HL-60 (cell line): Measurements from ENCODE around the gene TBC1D9.
A peak's percentile ranks its signal among the peaks of the same experiment; 100 is the strongest.

ENCODE experiments used
- DNase-seq, 2 experiments: peaks; one replicate each; pipeline ENCODE4 v3.0.0-alpha.2; 2010 to 2020; ENCODE audit warnings: low read depth in 1 of 2, low spot score in 1 of 2
- H3K27ac ChIP-seq: fragments of 250-450 bp; sonication (Bioruptor Pico); replicated peaks from 2 replicates; pipeline ENCODE4 v1.5.1; 2020; ENCODE audit warnings: mild to moderate bottlenecking, moderate library complexity
- H3K27me3 ChIP-seq: fragments of 250-450 bp; sonication (Bioruptor Pico); 2 replicates; pipeline ENCODE4 v1.5.1; 2021; ENCODE audit warnings: mild to moderate bottlenecking, moderate library complexity; ENCODE audit not compliant: insufficient read depth, poor library complexity, severe bottlenecking
- H3K4me3 ChIP-seq: replicated peaks from 2 replicates; pipeline ENCODE4 v1.5.1; 2011; ENCODE audit warnings: mild to moderate bottlenecking, control low read depth, low read length; ENCODE audit not compliant: insufficient read depth
- CTCF ChIP-seq: IDR thresholded peaks from one replicate; pipeline ENCODE4 v1.5.1; 2011; ENCODE audit warnings: low read length, control low read depth, inconsistent platforms; ENCODE audit not compliant: insufficient read depth
- GABPA ChIP-seq: IDR thresholded peaks from 2 replicates; pipeline ENCODE4 v1.6.1; 2012; ENCODE audit warnings: low read depth
- POLR2AphosphoS5 ChIP-seq: IDR thresholded peaks from 2 replicates; pipeline ENCODE4 v1.6.1; 2012; ENCODE audit warnings: low read depth
- REST ChIP-seq: IDR thresholded peaks from 2 replicates; pipeline ENCODE4 v1.6.1; 2012; ENCODE audit warnings: low read depth; ENCODE audit not compliant: insufficient replicate concordance
- SPI1 ChIP-seq: IDR thresholded peaks from 2 replicates; pipeline ENCODE4 v1.6.1; 2012; ENCODE audit warnings: low read depth, mild to moderate bottlenecking, borderline replicate concordance

Gene TBC1D9

GRCh38 chr4:140800666-140801065 is 44.5 kb upstream of the TBC1D9 start:
- no peak overlapping the region for H3K4me3 ChIP-seq
- no peak overlapping the region for H3K27ac ChIP-seq
- no peaks in the 10 kb centered on the region for H3K27me3 ChIP-seq
- peak in 1 of 2 experiments; percentile 49 for DNase-seq
- TF ChIP-seq SPI1 (peak; percentile 46; the same call in 1 of the 2 replicates), POLR2AphosphoS5 (no peak), REST (no peak), CTCF (no peak), GABPA (no peak)

GRCh38 chr4:140799686-140800225 is 43.6 kb upstream of the TBC1D9 start:
- no peak for DNase-seq
- Histone ChIP-seq H3K27me3 (no peaks in the 10 kb centered on the region), H3K4me3 (no peak overlapping the region), H3K27ac (no peak overlapping the region)
- TF ChIP-seq REST, result no peak
- no peak for TF ChIP-seq POLR2AphosphoS5
- TF ChIP-seq SPI1, result no peak
- TF ChIP-seq GABPA, result no peak
- TF ChIP-seq CTCF, result no peak

- no peaks in the 10 kb centered on the region for H3K27me3 ChIP-seq
- H3K27ac ChIP-seq, result no peak overlapping the region
- no peak for DNase-seq
- no peak overlapping the region for H3K4me3 ChIP-seq
- TF ChIP-seq SPI1 (no peak), CTCF (no peak), GABPA (no peak), REST (no peak), POLR2AphosphoS5 (no peak)
Measured at GRCh38 chr4:140793291-140793690, 37.1 kb upstream of the TBC1D9 start.
